Heart right ventricle (tissue), 16 donors: Measurements from ENCODE around the gene PNPLA8. TPM values are rescaled to one million over a fixed set of nuclear protein-coding genes. Genes with fewer than 3 reads are reported as not detected.

Source experiments
- ATAC-seq, 8 donors: fragments of 200-7000 bp; cut with Tn5 transposase; one replicate each; pipeline ENCODE4 v1.9.1; 2020; ENCODE audit warnings: mild to moderate bottlenecking in 8 of 8, moderate library complexity in 8 of 8, moderate number of reproducible peaks in 1 of 8
- DNase-seq, 2 donors: peaks; one replicate each; pipeline ENCODE4 v3.0.0-alpha.2; 2020
- H3K27ac ChIP-seq, 10 donors: fragments of 200-600 bp; sonication (generic) in 2 of 10; one replicate each; pipeline versions ENCODE4 v1.5.0 to v1.8.0; 2020 to 2022; ENCODE audit warnings: mild to moderate bottlenecking in 3 of 10
- H3K27me3 ChIP-seq, 7 donors: fragments of 200-600 bp; one replicate each; pipeline ENCODE4 v1.8.0; 2021 to 2022; ENCODE audit warnings: mild to moderate bottlenecking in 2 of 7
- H3K36me3 ChIP-seq, 9 donors: fragments of 200-600 bp; sonication (generic) in 1 of 9; one replicate each; pipeline versions ENCODE4 v1.5.0 to v1.8.0; 2020 to 2022; ENCODE audit warnings: mild to moderate bottlenecking in 2 of 9
- H3K4me1 ChIP-seq, 9 donors: fragments of 200-600 bp; sonication (generic) in 1 of 9; one replicate each; pipeline versions ENCODE4 v1.5.0 to v1.8.0; 2020 to 2022; ENCODE audit warnings: mild to moderate bottlenecking in 4 of 9
- H3K4me3 ChIP-seq, 10 donors: fragments of 200-600 bp; sonication (generic) in 2 of 10; one replicate each; pipeline versions ENCODE4 v1.5.0 to v1.8.0; 2020 to 2022; ENCODE audit warnings: mild to moderate bottlenecking in 7 of 10, moderate library complexity in 2 of 10
- H3K9me3 ChIP-seq, 11 donors: fragments of 200-600 bp in 10 of 11; sonication (generic) in 2 of 11; one replicate each; pipeline versions ENCODE4 v1.5.0 to v1.8.0; 2013 to 2022; ENCODE audit warnings: mild to moderate bottlenecking in 2 of 11, control low read depth in 1 of 11, moderate library complexity in 1 of 11
- WGBS, 2 donors: extraction: QIAGEN DNeasy Blood & Tissue Kit; methylation state at CpG; one replicate each; pipeline ENCODE4 v1.1.7; 2013; ENCODE audit warnings: inconsistent platforms in 1 of 2; 5-methylcytosine and 5-hydroxymethylcytosine counted together
- intact Hi-C, 10 donors: fragments of 100-400 bp; cut with DNase I; formaldehyde crosslinking; loops; one replicate each; pipeline versions ENCODE4 v1.11.1 to v1.14.2; 2022
- polyA plus RNA-seq, 2 donors: library from polyadenylated mRNA; stranded (reverse); fragments of 200-250 nt; gene quantifications; one replicate each; pipeline ENCODE4 v1.2.3, GENCODE V29; 2013
- total RNA-seq, 10 donors: library from RNA; stranded (reverse); fragmentation: NEBNext Ultra II Directional in 3 of 10; extraction: Animal tissue kit (Norgen Biotek cat#: 25700) in 3 of 10; gene quantifications; one replicate each; pipeline versions ENCODE4 v1.2.1 to v1.2.4, GENCODE V29; 2021 to 2023
- TF ChIP-seq, protein P1 (sequence below), 9 donors: fragments of 200-600 bp; sonication (generic) in 2 of 9; IDR thresholded peaks; one replicate each; pipeline versions ENCODE4 v1.5.0 to v1.8.0; 2021 to 2022; ENCODE audit warnings: antibody characterized with exemption in 9 of 9, mild to moderate bottlenecking in 5 of 9, moderate library complexity in 1 of 9
- donor health status: Arrhythmogenic right ventricular cardiomyopathy.
- donor health status: ischemic (EF 13 %, LVEDD 7.1; RV severe dilation, severe dysfunction).
- donor health status: healthy with polysubstance abuse.
- donor health status: DM: no; HTN: yes; CAD: no.
- donor health status: DM: no; HTN: no; CAD: no.
- donor health status: ischemic (EF 25% LVEDD 6.9; RV normal size, moderate dysfunction).
- donor health status: ischemic (EF 25% LVEDD 5.7; RV mildly dilated, moderate dysfunction).
- donor health status: healthy.
- donor health status: DM: yes; HTN: yes; CAD: no.
- donor health status: Ischemic cardiomyopathy.
- donor health status: ischemic (EF 35%, LVEDD 5.7; RV mildly dilated, moderate dysfunction).
- donor health status: nonischemic (EF 11% LVEDD 7.7; RV severe dilation, severe dysfunction).
- donor health status: DM: yes; HTN: yes; CAD: no.
- donor health status: PGD.
- donor health status: ischemic (EF 29% LVEDD 5.4; RV normal size, mild dysfunction).
- donor health status: nonischemic (EF 23%, LVEDD 6.1; RV moderate dilation, normal function).

The PNPLA8 gene
- total and polyA plus RNA-seq, 12 donors = 13.2 to 39.9 (median 35.1) TPM

DNA sequence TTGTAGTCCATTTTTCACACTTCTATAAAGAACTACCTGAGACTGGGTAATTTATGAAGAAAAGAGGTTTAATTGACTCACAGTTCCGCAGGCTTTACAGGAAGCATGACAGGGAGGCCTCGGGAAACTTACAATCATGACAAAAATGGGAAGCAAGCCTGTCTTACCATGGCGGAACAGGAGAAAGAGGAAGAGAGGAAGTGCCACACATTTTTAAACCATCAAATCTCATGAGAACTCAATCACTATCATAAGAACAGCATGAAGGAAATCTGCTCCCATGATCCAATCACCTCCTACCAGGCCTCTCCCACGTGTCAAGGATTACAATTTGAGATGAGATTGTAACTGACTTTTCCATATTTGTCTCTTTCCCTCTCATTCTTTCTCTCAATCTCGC lies 9.3 kb upstream of the PNPLA8 start:
- no peaks in the 10 kb centered on the region for H3K4me1 ChIP-seq
- peaks cover 0 to 8% (median 0%) of the 10 kb centered on the region in 11 donors for H3K9me3 ChIP-seq
- no peaks in the 10 kb centered on the region for H3K36me3 ChIP-seq
- H3K27me3 ChIP-seq = no peaks in the 10 kb centered on the region
- 39 to 52% methylated on average over 5 of the region's 5 CpGs for WGBS, 2 donors
- intact Hi-C loops = no loop called here
- DNase-seq (no peak), ATAC-seq (no peak)
- H3K27ac ChIP-seq = no peak overlapping the region
- H3K4me3 ChIP-seq = no peak overlapping the region
- TF ChIP-seq, protein P1, sequence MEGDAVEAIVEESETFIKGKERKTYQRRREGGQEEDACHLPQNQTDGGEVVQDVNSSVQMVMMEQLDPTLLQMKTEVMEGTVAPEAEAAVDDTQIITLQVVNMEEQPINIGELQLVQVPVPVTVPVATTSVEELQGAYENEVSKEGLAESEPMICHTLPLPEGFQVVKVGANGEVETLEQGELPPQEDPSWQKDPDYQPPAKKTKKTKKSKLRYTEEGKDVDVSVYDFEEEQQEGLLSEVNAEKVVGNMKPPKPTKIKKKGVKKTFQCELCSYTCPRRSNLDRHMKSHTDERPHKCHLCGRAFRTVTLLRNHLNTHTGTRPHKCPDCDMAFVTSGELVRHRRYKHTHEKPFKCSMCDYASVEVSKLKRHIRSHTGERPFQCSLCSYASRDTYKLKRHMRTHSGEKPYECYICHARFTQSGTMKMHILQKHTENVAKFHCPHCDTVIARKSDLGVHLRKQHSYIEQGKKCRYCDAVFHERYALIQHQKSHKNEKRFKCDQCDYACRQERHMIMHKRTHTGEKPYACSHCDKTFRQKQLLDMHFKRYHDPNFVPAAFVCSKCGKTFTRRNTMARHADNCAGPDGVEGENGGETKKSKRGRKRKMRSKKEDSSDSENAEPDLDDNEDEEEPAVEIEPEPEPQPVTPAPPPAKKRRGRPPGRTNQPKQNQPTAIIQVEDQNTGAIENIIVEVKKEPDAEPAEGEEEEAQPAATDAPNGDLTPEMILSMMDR (IDR thresholded peaks at IDR 0.05) = no peak

DNA sequence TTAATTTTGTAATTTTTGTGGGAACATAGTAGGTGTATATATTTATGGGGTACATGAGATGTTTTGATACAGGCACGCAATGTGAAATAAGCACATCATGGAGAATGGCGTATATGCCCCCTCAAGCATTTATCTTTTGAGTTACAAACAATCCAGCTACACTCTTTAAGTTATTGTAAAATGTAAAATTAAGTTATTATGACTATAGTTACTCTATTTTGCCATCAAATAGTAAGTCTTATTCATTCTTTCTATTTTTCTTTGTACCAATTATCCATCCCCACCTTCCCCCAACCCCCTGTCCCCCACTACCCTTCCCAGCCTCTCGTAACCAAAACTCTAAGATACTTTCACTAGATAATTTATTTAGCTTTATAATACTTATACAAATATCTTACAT lies 7.8 kb upstream of the PNPLA8 start:
- 94 to 98% methylated on average over 3 of the region's 3 CpGs for WGBS, 2 donors
- peaks cover 0 to 8% (median 0%) of the 10 kb centered on the region in 11 donors for H3K9me3 ChIP-seq
- intact Hi-C loops = no loop called here
- DNase-seq (no peak), ATAC-seq (no peak)
- H3K36me3 ChIP-seq = no peaks in the 10 kb centered on the region
- H3K4me1 ChIP-seq = no peaks in the 10 kb centered on the region
- no peak overlapping the region for H3K4me3 ChIP-seq
- H3K27me3 ChIP-seq = no peaks in the 10 kb centered on the region
- TF ChIP-seq, protein P1 (IDR thresholded peaks at IDR 0.05) = no peak
- H3K27ac ChIP-seq = no peak overlapping the region

DNA sequence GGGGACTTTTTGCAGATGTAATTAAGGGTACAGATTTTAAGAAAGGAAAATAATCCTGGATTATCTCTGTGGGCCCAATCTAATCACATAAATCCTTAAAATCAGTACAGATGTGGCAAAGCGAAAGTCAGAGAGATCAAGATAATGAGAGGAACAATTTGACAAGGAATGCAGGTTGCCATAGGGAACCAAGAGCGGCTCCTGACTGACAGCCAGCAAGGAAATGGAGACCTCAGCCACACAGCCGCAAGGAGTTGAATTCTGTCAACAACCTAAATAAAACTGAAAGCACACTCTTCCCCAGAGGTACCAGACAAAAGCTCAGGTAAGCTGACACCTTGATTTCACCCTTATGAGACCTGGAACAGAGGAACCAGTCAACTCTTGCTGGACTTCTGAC lies 3.4 kb upstream of the PNPLA8 start:
- TF ChIP-seq, protein P1 (IDR thresholded peaks at IDR 0.05) = no peak
- H3K27ac ChIP-seq = no peak overlapping the region
- DNase-seq (no peak), ATAC-seq (no peak)
- H3K36me3 ChIP-seq = no peaks in the 10 kb centered on the region
- H3K9me3 ChIP-seq = no peaks in the 10 kb centered on the region
- no peaks in the 10 kb centered on the region for H3K27me3 ChIP-seq
- H3K4me1 ChIP-seq = peaks cover 6 to 16% (median 13%) of the 10 kb centered on the region in 9 donors
- WGBS, 2 donors = 75 to 77% methylated on average over 3 of the region's 3 CpGs
- no peak overlapping the region for H3K4me3 ChIP-seq
- intact Hi-C loops = loop anchor here in 3 of 10 donors (5.0 kb wide), 2 partner anchors 38 to 43 kb away; partner anchors contain the start of genes DNAJB9 (in 2 of the 3) and THAP5 (in 2 of the 3)

- DNase-seq (no peak), ATAC-seq (no peak)
- no peak overlapping the region for H3K27ac ChIP-seq
- no peak overlapping the region for H3K4me3 ChIP-seq
- H3K27me3 ChIP-seq = no peaks in the 10 kb centered on the region
- H3K4me1 ChIP-seq = peaks cover 7 to 27% (median 24%) of the 10 kb centered on the region in 9 donors
- 96 to 97% methylated on average over 6 of the region's 6 CpGs for WGBS, 2 donors
- H3K9me3 ChIP-seq = no peaks in the 10 kb centered on the region
- intact Hi-C loops = loop anchor here in 3 of 10 donors (5.0 kb wide), 2 partner anchors 39 to 44 kb away; partner anchors contain the start of genes DNAJB9 (in 2 of the 3) and THAP5 (in 2 of the 3)
- H3K36me3 ChIP-seq = no peaks in the 10 kb centered on the region
- TF ChIP-seq, protein P1 (IDR thresholded peaks at IDR 0.05) = no peak
These were observed 2.3 kb upstream of the PNPLA8 start for GRCh38 chr7:108528183-108528712.
